GM12874 (cell line): ENCODE measurements around the gene RCAN2.

Source experiments
- TF ChIP-seq, protein P1 (sequence below): IDR thresholded peaks from 2 replicates; pipeline ENCODE4 v1.5.1; 2011; ENCODE audit warnings: low read depth, mild to moderate bottlenecking, control low read depth, low read length, moderate library complexity; ENCODE audit not compliant: insufficient read depth

The RCAN2 gene

DNA sequence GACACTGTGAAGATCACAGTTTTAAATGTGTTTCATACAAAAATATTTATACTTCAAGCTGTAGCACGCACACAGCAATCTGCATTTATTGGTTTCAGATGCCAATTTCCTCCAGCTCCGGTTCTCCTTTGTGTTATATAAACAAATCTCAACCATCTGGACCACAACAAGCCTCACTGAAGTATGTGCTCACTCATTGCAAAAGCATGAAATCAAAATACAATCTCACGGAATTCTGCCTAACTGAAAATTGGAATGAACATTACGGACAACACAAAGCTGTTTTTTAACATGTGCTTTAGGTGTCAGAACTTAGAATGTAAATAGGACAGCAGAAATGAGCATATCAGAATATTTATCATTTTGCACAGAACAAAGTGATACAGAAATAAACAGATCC lies 38.0 kb downstream of the RCAN2 start:
- TF ChIP-seq, protein P1, sequence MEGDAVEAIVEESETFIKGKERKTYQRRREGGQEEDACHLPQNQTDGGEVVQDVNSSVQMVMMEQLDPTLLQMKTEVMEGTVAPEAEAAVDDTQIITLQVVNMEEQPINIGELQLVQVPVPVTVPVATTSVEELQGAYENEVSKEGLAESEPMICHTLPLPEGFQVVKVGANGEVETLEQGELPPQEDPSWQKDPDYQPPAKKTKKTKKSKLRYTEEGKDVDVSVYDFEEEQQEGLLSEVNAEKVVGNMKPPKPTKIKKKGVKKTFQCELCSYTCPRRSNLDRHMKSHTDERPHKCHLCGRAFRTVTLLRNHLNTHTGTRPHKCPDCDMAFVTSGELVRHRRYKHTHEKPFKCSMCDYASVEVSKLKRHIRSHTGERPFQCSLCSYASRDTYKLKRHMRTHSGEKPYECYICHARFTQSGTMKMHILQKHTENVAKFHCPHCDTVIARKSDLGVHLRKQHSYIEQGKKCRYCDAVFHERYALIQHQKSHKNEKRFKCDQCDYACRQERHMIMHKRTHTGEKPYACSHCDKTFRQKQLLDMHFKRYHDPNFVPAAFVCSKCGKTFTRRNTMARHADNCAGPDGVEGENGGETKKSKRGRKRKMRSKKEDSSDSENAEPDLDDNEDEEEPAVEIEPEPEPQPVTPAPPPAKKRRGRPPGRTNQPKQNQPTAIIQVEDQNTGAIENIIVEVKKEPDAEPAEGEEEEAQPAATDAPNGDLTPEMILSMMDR, result no peak

GRCh38 chr6:46452312-46452917 lies 38.8 kb downstream of the RCAN2 start:
- TF ChIP-seq, protein P1, result no peak

- TF ChIP-seq, protein P1, result no peak
Observed at GRCh38 chr6:46451343-46451742, 39.9 kb downstream of the RCAN2 start.

DNA sequence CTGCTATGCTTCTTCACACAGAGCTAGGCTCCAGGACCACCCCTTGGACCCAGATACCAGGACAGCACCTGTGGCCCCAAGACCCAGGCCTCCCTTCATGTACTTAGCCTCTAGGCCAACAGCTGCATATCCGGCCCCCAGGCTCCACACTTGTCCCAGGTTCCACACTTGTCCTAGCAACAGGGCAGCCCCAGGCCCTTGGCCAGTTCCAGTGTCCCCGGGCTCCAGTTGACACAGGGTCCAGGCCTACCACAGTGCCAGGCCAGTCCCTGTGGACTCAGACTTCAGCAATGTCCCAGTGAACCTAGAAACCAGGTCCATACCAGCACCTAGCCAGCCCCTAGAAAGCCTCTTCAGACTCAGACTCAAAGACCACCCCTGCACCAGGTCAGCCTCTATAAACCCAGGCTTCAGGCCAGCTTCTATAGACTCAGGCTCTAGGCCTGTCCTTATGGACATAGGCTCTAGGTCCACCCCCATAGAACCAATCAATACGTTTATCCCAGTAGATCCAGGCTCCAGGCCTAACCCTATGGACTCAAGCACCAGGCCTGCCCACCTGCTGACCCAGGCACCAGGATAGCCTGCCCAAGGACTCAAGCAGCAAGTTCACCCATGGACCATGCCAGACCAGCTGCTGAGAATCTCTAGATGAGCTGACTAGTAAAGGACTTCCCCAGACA lies 46.3 kb downstream of the RCAN2 start:
- TF ChIP-seq, protein P1, result no peak

DNA sequence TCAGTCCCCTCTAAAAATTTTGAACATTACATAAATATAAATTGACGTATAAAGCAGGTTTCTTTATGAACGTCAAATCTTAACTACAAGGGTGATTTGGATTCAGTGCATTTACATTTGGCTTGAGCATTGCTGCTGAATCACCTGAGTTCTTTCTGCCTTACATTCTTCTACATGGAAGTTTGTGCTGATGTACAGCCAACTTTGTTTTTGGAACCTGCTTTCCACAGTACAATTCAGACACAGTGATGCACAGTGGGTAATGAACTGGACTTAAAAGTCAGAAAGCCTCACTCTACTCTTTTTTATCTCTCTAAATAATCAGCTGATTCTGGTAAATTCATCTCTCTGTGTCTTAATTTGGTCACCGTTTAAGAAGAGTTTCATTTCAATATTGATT lies 47.6 kb downstream of the RCAN2 start:
- TF ChIP-seq, protein P1, result no peak

DNA sequence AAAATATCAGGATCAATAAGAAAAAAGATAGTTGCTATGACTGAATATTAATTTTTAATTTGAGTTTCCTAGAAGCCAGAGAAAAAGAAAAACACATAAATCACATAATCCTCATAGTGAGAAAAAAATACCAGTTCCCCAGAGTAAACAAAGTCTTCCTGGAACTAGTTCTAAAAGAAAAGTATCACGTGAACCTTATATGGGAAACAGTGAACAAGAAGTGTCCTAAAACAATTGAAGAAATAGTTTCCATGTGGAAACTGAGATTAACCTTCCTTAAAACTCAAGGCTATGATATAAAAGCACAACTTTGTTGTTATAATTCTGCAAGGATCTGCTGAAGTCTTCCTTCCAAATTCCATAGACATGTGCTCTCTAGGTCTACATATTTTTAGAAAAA lies 50.6 kb downstream of the RCAN2 start:
- TF ChIP-seq, protein P1, result no peak

DNA sequence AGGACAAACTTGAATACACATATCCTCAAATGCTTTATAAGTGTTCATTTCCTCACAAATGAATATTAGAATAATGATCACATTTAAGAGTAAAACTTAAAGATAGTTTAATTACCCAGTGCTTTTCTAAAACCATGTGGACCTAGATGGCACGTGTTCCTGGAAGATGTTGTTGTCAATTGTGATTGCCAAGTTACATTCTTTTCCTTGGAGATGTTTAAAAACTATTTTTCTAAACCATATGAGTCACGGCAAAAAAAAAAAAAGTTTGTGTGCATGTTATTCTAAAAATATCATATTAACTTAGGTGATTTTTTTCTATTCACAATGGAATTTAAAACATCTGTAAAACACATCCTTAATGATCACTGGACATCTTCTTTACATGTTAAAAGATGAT lies 51.1 kb downstream of the RCAN2 start:
- TF ChIP-seq, protein P1, result no peak
